Measurements from ENCODE around the gene NDOR1.
A peak's percentile ranks its signal among the peaks of the same experiment; 100 is the strongest.

The NDOR1 gene

GRCh38 chr9:137221506-137222111, 16.1 kb downstream of the NDOR1 start:
- Histone ChIP-seq H3K36me3 (ENCODE audit: control insufficient read depth in 2 of 2, insufficient read depth in 2 of 2, low read length in 2 of 2) (no peaks in the 10 kb centered on the region), H3K4me1 (ENCODE audit: control insufficient read depth in 2 of 2, insufficient read depth in 2 of 2, low read length in 2 of 2) (peaks cover 34 to 40% of the 10 kb centered on the region in 2 donors), H3K27ac (ENCODE audit: low read depth in 2 of 2, low read length in 2 of 2) (no peak overlapping the region), H3K9ac (ENCODE audit: low read depth in 1 of 2, low read length in 2 of 2) (peak overlapping the region in 1 of 2 donors; percentile 4), H3K9me3 (ENCODE audit: control insufficient read depth in 2 of 2, low read length in 2 of 2) (no peaks in the 10 kb centered on the region), H3K4me3 (ENCODE audit: low read length in 2 of 2) (peak overlapping the region in 1 of 2 donors; percentile 35), H3K27me3 (ENCODE audit: control insufficient read depth in 2 of 2, insufficient read depth in 2 of 2, low read length in 2 of 2) (no peaks in the 10 kb centered on the region)

GRCh38 chr9:137222190-137223077, 16.9 kb downstream of the NDOR1 start, which contains the start of gene RNF208:
Gene RNF208, minus strand, starts transcription at chr9:137222240. Its CDS starts 1,028 bp downstream, at chr9:137221212.
- H3K27me3 ChIP-seq (ENCODE audit: control insufficient read depth in 2 of 2, insufficient read depth in 2 of 2, low read length in 2 of 2), result no peaks in the 10 kb centered on the region
- no peaks in the 10 kb centered on the region for H3K9me3 ChIP-seq (ENCODE audit: control insufficient read depth in 2 of 2, low read length in 2 of 2)
- H3K9ac ChIP-seq (ENCODE audit: low read depth in 1 of 2, low read length in 2 of 2), result peak within 1 kb of the TSS; percentile 65
- H3K4me3 ChIP-seq (ENCODE audit: low read length in 2 of 2), result peak within 1 kb of the TSS; percentile 63 to 81
- peak within 1 kb of the TSS; percentile 88 to 89 for H3K27ac ChIP-seq (ENCODE audit: low read depth in 2 of 2, low read length in 2 of 2)
- H3K36me3 ChIP-seq (ENCODE audit: control insufficient read depth in 2 of 2, insufficient read depth in 2 of 2, low read length in 2 of 2), result no peaks in the 10 kb centered on the region
- H3K4me1 ChIP-seq (ENCODE audit: control insufficient read depth in 2 of 2, insufficient read depth in 2 of 2, low read length in 2 of 2), result peaks cover 39 to 42% of the 10 kb centered on the region in 2 donors

- Histone ChIP-seq H3K36me3 (ENCODE audit: control insufficient read depth in 2 of 2, insufficient read depth in 2 of 2, low read length in 2 of 2) (no peaks in the 10 kb centered on the region), H3K27me3 (ENCODE audit: control insufficient read depth in 2 of 2, insufficient read depth in 2 of 2, low read length in 2 of 2) (peaks cover 0 to 2% of the 10 kb centered on the region in 2 donors), H3K9me3 (ENCODE audit: control insufficient read depth in 2 of 2, low read length in 2 of 2) (no peaks in the 10 kb centered on the region), H3K9ac (ENCODE audit: low read depth in 1 of 2, low read length in 2 of 2) (peak overlapping the region; percentile 87 to 93), H3K27ac (ENCODE audit: low read depth in 2 of 2, low read length in 2 of 2) (peak overlapping the region; percentile 88 to 89), H3K4me1 (ENCODE audit: control insufficient read depth in 2 of 2, insufficient read depth in 2 of 2, low read length in 2 of 2) (peaks cover 32 to 35% of the 10 kb centered on the region in 2 donors), H3K4me3 (ENCODE audit: low read length in 2 of 2) (peak overlapping the region; percentile 81 to 88)
Observed at GRCh38 chr9:137223078-137223970, 17.8 kb downstream of the NDOR1 start.

- peak within 1 kb of the TSS in 1 of 2 donors; percentile 88 for H3K27ac ChIP-seq (ENCODE audit: low read depth in 2 of 2, low read length in 2 of 2)
- peaks cover 4 to 15% of the 10 kb centered on the region in 2 donors for H3K27me3 ChIP-seq (ENCODE audit: control insufficient read depth in 2 of 2, insufficient read depth in 2 of 2, low read length in 2 of 2)
- peak within 1 kb of the TSS; percentile 87 to 93 for H3K9ac ChIP-seq (ENCODE audit: low read depth in 1 of 2, low read length in 2 of 2)
- H3K4me3 ChIP-seq (ENCODE audit: low read length in 2 of 2), result peak within 1 kb of the TSS; percentile 81 to 88
- no peaks in the 10 kb centered on the region for H3K9me3 ChIP-seq (ENCODE audit: control insufficient read depth in 2 of 2, low read length in 2 of 2)
- H3K4me1 ChIP-seq (ENCODE audit: control insufficient read depth in 2 of 2, insufficient read depth in 2 of 2, low read length in 2 of 2), result peaks cover 31 to 41% of the 10 kb centered on the region in 2 donors
- no peaks in the 10 kb centered on the region for H3K36me3 ChIP-seq (ENCODE audit: control insufficient read depth in 2 of 2, insufficient read depth in 2 of 2, low read length in 2 of 2)
Observed at GRCh38 chr9:137224830-137225694, 19.6 kb downstream of the NDOR1 start, which contains the start of gene CYSRT1. Gene CYSRT1, plus strand, starts transcription at chr9:137225174. Its CDS starts 448 bp downstream, at chr9:137225622.

- Histone ChIP-seq H3K9me3 (ENCODE audit: control insufficient read depth in 2 of 2, low read length in 2 of 2) (no peaks in the 10 kb centered on the region), H3K27ac (ENCODE audit: low read depth in 2 of 2, low read length in 2 of 2) (no peak overlapping the region), H3K27me3 (ENCODE audit: control insufficient read depth in 2 of 2, insufficient read depth in 2 of 2, low read length in 2 of 2) (peaks cover 4 to 18% of the 10 kb centered on the region in 2 donors), H3K4me1 (ENCODE audit: control insufficient read depth in 2 of 2, insufficient read depth in 2 of 2, low read length in 2 of 2) (peaks cover 31 to 45% of the 10 kb centered on the region in 2 donors), H3K36me3 (ENCODE audit: control insufficient read depth in 2 of 2, insufficient read depth in 2 of 2, low read length in 2 of 2) (no peaks in the 10 kb centered on the region), H3K4me3 (ENCODE audit: low read length in 2 of 2) (no peak overlapping the region), H3K9ac (ENCODE audit: low read depth in 1 of 2, low read length in 2 of 2) (no peak overlapping the region)
Observed at GRCh38 chr9:137225699-137226331, 20.3 kb downstream of the NDOR1 start.

GRCh38 chr9:137226338-137227053, 21.0 kb downstream of the NDOR1 start:
- Histone ChIP-seq H3K27me3 (ENCODE audit: control insufficient read depth in 2 of 2, insufficient read depth in 2 of 2, low read length in 2 of 2) (peaks cover 6 to 20% of the 10 kb centered on the region in 2 donors), H3K4me3 (ENCODE audit: low read length in 2 of 2) (no peak overlapping the region), H3K4me1 (ENCODE audit: control insufficient read depth in 2 of 2, insufficient read depth in 2 of 2, low read length in 2 of 2) (peaks cover 29 to 45% of the 10 kb centered on the region in 2 donors), H3K9ac (ENCODE audit: low read depth in 1 of 2, low read length in 2 of 2) (peak overlapping the region in 1 of 2 donors; percentile 4), H3K27ac (ENCODE audit: low read depth in 2 of 2, low read length in 2 of 2) (no peak overlapping the region), H3K9me3 (ENCODE audit: control insufficient read depth in 2 of 2, low read length in 2 of 2) (no peaks in the 10 kb centered on the region), H3K36me3 (ENCODE audit: control insufficient read depth in 2 of 2, insufficient read depth in 2 of 2, low read length in 2 of 2) (no peaks in the 10 kb centered on the region)

GRCh38 chr9:137227054-137227852, 21.8 kb downstream of the NDOR1 start, which contains the start of gene RNF224:
Gene RNF224, plus strand, starts transcription at chr9:137227502. Its CDS starts 834 bp downstream, at chr9:137228336.
- H3K9ac ChIP-seq (ENCODE audit: low read depth in 1 of 2, low read length in 2 of 2), result peak within 1 kb of the TSS in 1 of 2 donors; percentile 4
- no peaks in the 10 kb centered on the region for H3K9me3 ChIP-seq (ENCODE audit: control insufficient read depth in 2 of 2, low read length in 2 of 2)
- H3K36me3 ChIP-seq (ENCODE audit: control insufficient read depth in 2 of 2, insufficient read depth in 2 of 2, low read length in 2 of 2), result no peaks in the 10 kb centered on the region
- H3K4me1 ChIP-seq (ENCODE audit: control insufficient read depth in 2 of 2, insufficient read depth in 2 of 2, low read length in 2 of 2), result peaks cover 32 to 48% of the 10 kb centered on the region in 2 donors
- H3K27ac ChIP-seq (ENCODE audit: low read depth in 2 of 2, low read length in 2 of 2), result no peak within 1 kb of the TSS
- H3K27me3 ChIP-seq (ENCODE audit: control insufficient read depth in 2 of 2, insufficient read depth in 2 of 2, low read length in 2 of 2), result peaks cover 6 to 27% of the 10 kb centered on the region in 2 donors
- H3K4me3 ChIP-seq (ENCODE audit: low read length in 2 of 2), result peak within 1 kb of the TSS in 1 of 2 donors; percentile 0
